ENCODE measurements around the gene C6orf52. TPM values are rescaled to one million over a fixed set of nuclear protein-coding genes. Genes with fewer than 3 reads are reported as not detected.

The C6orf52 gene
- total and polyA plus RNA-seq, 4 donors = 0.33 to 0.71 (median 0.50) TPM; not detected in 1

GRCh38 chr6:10621847-10622246, 72.6 kb downstream of the C6orf52 start:
- no peak overlapping the region for H3K4me3 ChIP-seq (ENCODE audit: low read depth in 1 of 3, low read length in 3 of 3)
- DNase-seq (ENCODE audit: low spot score) = no peak
- no peak overlapping the region for H3K27ac ChIP-seq (ENCODE audit: low read depth in 1 of 2, low read length in 2 of 2)
- TF ChIP-seq CTCF (IDR thresholded peaks at IDR 0.05; ENCODE audit: low read depth, low read length, missing input control) (no peak), TAF1 (conservative IDR thresholded peaks at IDR 0.05) (no peak), HNF4G (IDR thresholded peaks at IDR 0.05) (no peak), GABPA (IDR thresholded peaks at IDR 0.05 in 1 of 2, conservative IDR thresholded peaks at IDR 0.05 in 1 of 2) (no peak), RXRA (IDR thresholded peaks at IDR 0.05) (no peak), REST (IDR thresholded peaks at IDR 0.05) (no peak), NR2F2 (IDR thresholded peaks at IDR 0.05) (no peak), HNF4A (conservative IDR thresholded peaks at IDR 0.05) (no peak), MAX (IDR thresholded peaks at IDR 0.05) (no peak), FOXA2 (IDR thresholded peaks at IDR 0.05) (no peak), ATF3 (IDR thresholded peaks at IDR 0.05) (no peak), RAD21 (IDR thresholded peaks at IDR 0.05) (no peak), ZBTB33 (IDR thresholded peaks at IDR 0.05) (no peak), SP1 (IDR thresholded peaks at IDR 0.05) (no peak)
- H3K4me1 ChIP-seq (ENCODE audit: control insufficient read depth in 4 of 4, insufficient read depth in 4 of 4, low read length in 3 of 4) = peaks cover 0 to 2% (median 0%) of the 10 kb centered on the region in 4 donors
- H3K9me3 ChIP-seq (ENCODE audit: control insufficient read depth in 4 of 4, low read length in 3 of 4) = no peaks in the 10 kb centered on the region
- WGBS = 98% methylated on average over 4 of the region's 4 CpGs
- H3K27me3 ChIP-seq (ENCODE audit: control insufficient read depth in 4 of 4, insufficient read depth in 4 of 4, low read length in 3 of 4) = no peaks in the 10 kb centered on the region
- no peak overlapping the region for H3K9ac ChIP-seq (ENCODE audit: low read depth in 1 of 2, low read length in 2 of 2)
- peaks cover 5 to 16% (median 9%) of the 10 kb centered on the region in 4 donors for H3K36me3 ChIP-seq (ENCODE audit: control insufficient read depth in 4 of 4, insufficient read depth in 3 of 4, low read depth in 1 of 4, low read length in 3 of 4)

Small RNA genes within 50 kb of the gene (small RNA-seq; reads per million reads assigned to genes)
- gene RF00019 = not detected

Other genes starting within 250 kb of the C6orf52 start
- gene GCNT2, start 173.3 kb downstream of the C6orf52 start, total RNA-seq = 10 to 100 TPM in 1 of 2 donors, 1 to 10 TPM in 1; 2.8 to 16.7 TPM
- gene GCNT2, start 173.3 kb downstream of the C6orf52 start, polyA plus RNA-seq = 1 to 10 TPM; 4.1 to 4.3 TPM
- gene PAK1IP1, start 356 bp upstream of the C6orf52 start, total RNA-seq = 1 to 10 TPM; 6.0 to 8.5 TPM
- 10 to 100 TPM in 1 of 2 donors, 1 to 10 TPM in 1; 6.9 to 10.8 TPM for gene PAK1IP1, start 356 bp upstream of the C6orf52 start, polyA plus RNA-seq
- 100 to 1,000 TPM in 1 of 2 donors, 10 to 100 TPM in 1; 36.8 to 239 TPM for gene TMEM14C, start 28.5 kb upstream of the C6orf52 start, total RNA-seq
- gene TMEM14C, start 28.5 kb upstream of the C6orf52 start, polyA plus RNA-seq = 100 to 1,000 TPM in 1 of 2 donors, 10 to 100 TPM in 1; 75.4 to 114 TPM
- gene TMEM14B, start 53.2 kb upstream of the C6orf52 start, total RNA-seq = 100 to 1,000 TPM in 1 of 2 donors, 10 to 100 TPM in 1; 30.7 to 115 TPM
- gene TMEM14B, start 53.2 kb upstream of the C6orf52 start, polyA plus RNA-seq = 100 to 1,000 TPM in 1 of 2 donors, 10 to 100 TPM in 1; 38.4 to 102 TPM
- under 1 TPM; 0.09 to 0.17 TPM for gene MAK, start 143.9 kb upstream of the C6orf52 start, total RNA-seq
- under 1 TPM; 0.02 to 0.26 TPM for gene MAK, start 143.9 kb upstream of the C6orf52 start, polyA plus RNA-seq
- gene GCM2, start 187.4 kb upstream of the C6orf52 start, total RNA-seq = not detected
- gene GCM2, start 187.4 kb upstream of the C6orf52 start, polyA plus RNA-seq = not detected
- under 1 TPM; 0.28 to 0.33 TPM for gene SYCP2L, start 192.4 kb upstream of the C6orf52 start, total RNA-seq
- not detected for gene SYCP2L, start 192.4 kb upstream of the C6orf52 start, polyA plus RNA-seq